GM10248 (cell line): ENCODE data around the gene CPNE8.

Experiments
- CTCF ChIA-PET: fragments of 300-600 bp; sonication (Branson Sonifier 250); formaldehyde crosslinking; extraction: SDS; loops from one replicate; lab custom pipeline; 2021; ENCODE audit warnings: antibody characterized with exemption; lab: Yijun Ruan, JAX
- POLR2A ChIA-PET: fragments of 350-650 bp; sonication (Branson Sonifier 250); formaldehyde crosslinking; extraction: SDS; loops from one replicate; lab custom pipeline; 2020; ENCODE audit warnings: antibody characterized with exemption; lab: Yijun Ruan, JAX
- DNase-seq: peaks from one replicate; pipeline ENCODE4 v3.0.0; 2012; ENCODE audit errors: extremely low spot score
- TF ChIP-seq, protein P1 (sequence below): IDR thresholded peaks from 2 replicates; pipeline ENCODE4 v1.5.1; 2012; ENCODE audit warnings: mild to moderate bottlenecking, low read depth; ENCODE audit errors: extremely low read depth, missing control alignments, control extremely low read depth

CPNE8 gene

DNA sequence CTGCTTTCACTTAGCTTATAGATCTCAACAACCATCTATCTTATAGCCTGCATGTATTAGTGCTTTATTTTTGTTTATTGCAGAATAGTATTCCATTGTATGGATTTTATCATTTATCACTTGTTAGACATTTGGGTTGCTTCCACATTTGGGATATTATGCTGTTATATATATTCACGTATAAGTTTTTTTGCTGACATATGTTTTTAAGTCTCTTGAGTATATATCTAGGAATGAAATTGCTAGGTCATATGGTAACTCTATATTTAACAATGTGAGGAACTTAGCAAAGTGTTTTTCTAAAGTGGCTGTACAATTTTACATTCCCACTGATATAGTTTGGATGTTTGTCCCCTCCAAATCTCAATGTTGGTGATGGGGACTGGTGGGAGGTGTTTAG lies 208.1 kb downstream of the CPNE8 start:
- CTCF ChIA-PET = interaction anchor here (1.3 to 2.5 kb wide), 2 partner anchors 9 to 10 kb away, joined by 4 to 7 read pairs; no protein-coding TSS in a partner anchor
- POLR2A ChIA-PET = no interaction called here

DNA sequence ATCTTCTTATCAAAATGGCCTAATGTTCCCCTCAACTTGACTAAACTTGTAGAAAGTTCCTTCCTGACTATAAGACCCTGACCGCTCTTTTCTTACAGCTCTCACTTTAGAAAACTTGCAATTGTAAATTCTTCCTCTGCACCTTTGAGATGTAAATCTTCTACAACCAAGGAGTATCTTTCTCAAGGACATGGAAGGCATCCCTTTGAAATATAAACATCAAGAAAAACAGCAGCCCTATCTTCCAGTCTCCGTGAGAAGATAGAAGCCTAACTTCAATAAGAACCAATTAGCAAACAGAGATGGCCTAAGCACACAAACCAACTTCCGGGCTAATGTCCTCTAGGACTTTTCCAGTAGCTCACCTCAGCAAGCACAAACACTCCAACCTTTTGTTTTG lies 210.3 kb downstream of the CPNE8 start:
- CTCF ChIA-PET = interaction anchor here (1.6 to 2.5 kb wide), 2 partner anchors 9 to 13 kb away, joined by 3 to 7 read pairs; no protein-coding TSS in a partner anchor
- POLR2A ChIA-PET = no interaction called here
- no peak for DNase-seq
- TF ChIP-seq, protein P1, sequence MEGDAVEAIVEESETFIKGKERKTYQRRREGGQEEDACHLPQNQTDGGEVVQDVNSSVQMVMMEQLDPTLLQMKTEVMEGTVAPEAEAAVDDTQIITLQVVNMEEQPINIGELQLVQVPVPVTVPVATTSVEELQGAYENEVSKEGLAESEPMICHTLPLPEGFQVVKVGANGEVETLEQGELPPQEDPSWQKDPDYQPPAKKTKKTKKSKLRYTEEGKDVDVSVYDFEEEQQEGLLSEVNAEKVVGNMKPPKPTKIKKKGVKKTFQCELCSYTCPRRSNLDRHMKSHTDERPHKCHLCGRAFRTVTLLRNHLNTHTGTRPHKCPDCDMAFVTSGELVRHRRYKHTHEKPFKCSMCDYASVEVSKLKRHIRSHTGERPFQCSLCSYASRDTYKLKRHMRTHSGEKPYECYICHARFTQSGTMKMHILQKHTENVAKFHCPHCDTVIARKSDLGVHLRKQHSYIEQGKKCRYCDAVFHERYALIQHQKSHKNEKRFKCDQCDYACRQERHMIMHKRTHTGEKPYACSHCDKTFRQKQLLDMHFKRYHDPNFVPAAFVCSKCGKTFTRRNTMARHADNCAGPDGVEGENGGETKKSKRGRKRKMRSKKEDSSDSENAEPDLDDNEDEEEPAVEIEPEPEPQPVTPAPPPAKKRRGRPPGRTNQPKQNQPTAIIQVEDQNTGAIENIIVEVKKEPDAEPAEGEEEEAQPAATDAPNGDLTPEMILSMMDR = no peak

More for the DNA sequence above, 208.1 kb downstream of the CPNE8 start:
- TF ChIP-seq, protein P1 = no peak
- DNase-seq = no peak

DNA sequence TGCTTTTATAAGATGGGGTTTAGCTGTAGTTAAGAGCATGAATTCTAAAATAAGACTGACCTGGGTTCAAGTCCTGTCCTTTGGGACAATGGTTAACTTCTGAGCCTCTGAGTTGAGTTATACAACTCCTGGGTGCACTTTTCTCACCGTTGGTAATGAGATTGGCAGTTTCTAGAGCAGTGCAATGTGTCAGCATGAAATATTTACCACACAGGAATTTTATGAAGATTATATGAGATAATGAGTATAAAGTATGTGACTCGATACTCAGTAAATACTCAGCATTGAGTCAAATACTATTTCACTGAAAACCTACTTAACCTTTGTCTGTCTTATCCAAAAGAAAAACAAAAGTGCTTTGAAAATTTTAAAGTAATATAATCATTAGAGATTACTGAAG lies 214.2 kb downstream of the CPNE8 start:
- DNase-seq = no peak
- ChIA-PET POLR2A (no interaction called here), CTCF (no interaction called here)
- TF ChIP-seq, protein P1 = no peak

DNA sequence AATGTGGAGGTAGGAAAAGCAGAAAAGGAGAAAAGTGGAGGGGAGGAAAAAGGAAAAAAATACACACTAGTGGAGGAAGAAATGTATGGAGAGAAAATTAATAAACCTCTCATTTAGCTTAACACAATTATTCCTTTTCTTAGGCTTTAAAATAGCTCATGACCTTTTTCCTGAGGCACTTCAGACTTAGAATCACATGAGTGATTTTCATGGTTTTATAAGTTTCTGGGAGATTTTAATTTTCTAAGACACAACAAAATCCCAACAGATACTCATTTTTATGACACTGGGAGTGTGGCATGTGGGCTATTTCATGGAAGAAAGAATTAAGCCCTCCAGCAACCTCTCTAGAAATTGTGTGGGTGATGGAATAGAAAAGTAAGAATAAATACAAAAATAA lies 214.7 kb downstream of the CPNE8 start:
- POLR2A ChIA-PET = no interaction called here
- CTCF ChIA-PET = no interaction called here
- TF ChIP-seq, protein P1 = no peak
- DNase-seq = no peak

DNA sequence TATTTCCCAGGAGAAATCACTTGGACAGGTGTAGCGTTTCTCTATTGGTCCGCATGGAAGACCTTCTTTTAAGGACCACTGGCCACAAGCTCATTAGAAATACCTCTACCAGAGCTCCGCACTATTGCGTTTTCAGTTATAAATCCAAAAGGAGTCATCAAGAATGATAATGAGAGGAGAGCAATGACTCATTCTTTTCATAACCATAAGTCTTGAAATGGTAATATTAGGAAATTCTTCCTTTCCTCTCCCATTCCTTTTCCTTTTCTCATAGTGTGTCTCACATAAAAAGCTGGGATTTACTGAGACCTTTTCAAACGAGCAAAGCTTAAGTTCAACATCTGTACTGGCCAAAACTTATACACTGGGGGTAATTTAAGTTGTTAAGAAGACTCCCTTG lies 215.7 kb downstream of the CPNE8 start:
- ChIA-PET CTCF (no interaction called here), POLR2A (no interaction called here)
- TF ChIP-seq, protein P1 = no peak
- no peak for DNase-seq

DNA sequence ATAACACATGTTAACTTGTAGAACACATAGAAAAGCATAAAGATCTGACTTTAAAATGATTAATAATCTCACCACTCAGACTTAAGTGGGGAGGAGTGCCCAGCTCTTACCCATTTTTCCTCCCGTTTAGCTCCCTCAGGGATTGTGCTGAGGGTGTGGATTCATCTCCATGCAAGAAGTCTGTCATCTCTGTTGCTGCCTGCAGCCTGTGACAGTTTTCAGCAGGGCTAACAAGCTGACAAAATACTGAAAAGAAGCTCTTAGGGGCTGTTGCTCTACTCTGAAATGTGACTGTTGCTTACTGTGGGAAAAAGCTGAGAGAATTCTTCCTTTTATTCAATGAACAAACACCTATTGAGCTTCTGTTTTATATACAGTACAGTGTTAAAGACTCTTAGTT lies 216.2 kb downstream of the CPNE8 start:
- CTCF ChIA-PET = interaction anchor here (1.8 kb wide), 1 partner anchor 14 kb away, joined by 4 read pairs; no protein-coding TSS in a partner anchor
- TF ChIP-seq, protein P1 = no peak
- DNase-seq = no peak
- POLR2A ChIA-PET = no interaction called here

DNA sequence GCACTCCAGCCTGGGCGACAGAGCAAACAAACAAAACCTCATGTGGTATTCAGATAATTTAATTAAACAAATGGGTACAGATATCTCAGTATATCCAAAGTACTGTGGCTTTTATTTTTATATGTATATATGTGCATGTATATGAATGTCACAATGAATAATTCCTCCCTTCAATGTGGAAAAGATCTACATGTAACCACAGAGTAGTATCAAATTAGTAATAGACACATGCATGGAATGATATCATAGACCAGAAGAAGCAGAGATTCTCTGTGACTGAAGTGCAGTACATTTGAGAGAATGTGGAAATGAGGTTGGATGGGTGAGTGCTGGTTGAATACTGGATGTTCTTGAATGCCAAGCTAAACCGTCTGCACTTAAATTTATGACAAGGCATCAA lies 222.9 kb downstream of the CPNE8 start:
- POLR2A ChIA-PET = no interaction called here
- CTCF ChIA-PET = interaction anchor here (0.7 to 1.4 kb wide), 3 partner anchors 13 to 78 kb away, joined by 3 to 4 read pairs (median 3); no protein-coding TSS in a partner anchor
- DNase-seq = no peak
- TF ChIP-seq, protein P1 = no peak
